Activated CD4-positive, alpha-beta T cell treated with anti-CD3 and anti-CD28 coated beads, Interleukin-2, Interleukin-6, amounts not matched to agents 100 ng/mL and 50 ng/mL, durations not matched to agents 16 hours and 8 hours (primary cell): Measurements from ENCODE around the gene C1orf159.

Source experiments
- DNase-seq: peaks from one replicate; pipeline ENCODE4 v3.0.0-alpha.2; 2020

Gene C1orf159

GRCh38 chr1:1049318-1050165 is 66.3 kb downstream of the C1orf159 start:
- DNase-seq, result no peak

GRCh38 chr1:1048765-1049164 is 67.1 kb downstream of the C1orf159 start:
- no peak for DNase-seq

GRCh38 chr1:1047963-1048362 is 67.9 kb downstream of the C1orf159 start:
- no peak for DNase-seq

- no peak for DNase-seq
Measured at GRCh38 chr1:1047407-1047806, 68.5 kb downstream of the C1orf159 start.

- DNase-seq, result no peak
Measured at GRCh38 chr1:1046767-1047166, 69.1 kb downstream of the C1orf159 start.

- no peak for DNase-seq
Measured at GRCh38 chr1:1046243-1046642, 69.6 kb downstream of the C1orf159 start.

- DNase-seq, result no peak
Measured at GRCh38 chr1:1045129-1045528, 70.8 kb downstream of the C1orf159 start.

GRCh38 chr1:1044455-1045078 is 71.3 kb downstream of the C1orf159 start:
- DNase-seq, result no peak

GRCh38 chr1:1043921-1044320 is 72.0 kb downstream of the C1orf159 start:
- no peak for DNase-seq

GRCh38 chr1:1043411-1043810 is 72.5 kb downstream of the C1orf159 start:
- DNase-seq, result no peak

- no peak for DNase-seq
Measured at GRCh38 chr1:1042835-1043234, 73.1 kb downstream of the C1orf159 start.

GRCh38 chr1:1041873-1042272 is 74.0 kb downstream of the C1orf159 start:
- DNase-seq, result no peak

- DNase-seq, result no peak
Measured at GRCh38 chr1:1041092-1041523, 74.8 kb downstream of the C1orf159 start.

GRCh38 chr1:1040004-1040991 is 75.6 kb downstream of the C1orf159 start:
- peak; percentile 90 for DNase-seq

- DNase-seq, result peak; percentile 68
Measured at GRCh38 chr1:1039145-1039910, 76.6 kb downstream of the C1orf159 start.

- no peak for DNase-seq
Measured at GRCh38 chr1:1038694-1039093, 77.2 kb downstream of the C1orf159 start.

GRCh38 chr1:1037366-1038327 is 78.2 kb downstream of the C1orf159 start:
- DNase-seq, result no peak

- no peak for DNase-seq
Measured at GRCh38 chr1:1035291-1035943, 80.5 kb downstream of the C1orf159 start.

- no peak for DNase-seq
Measured at GRCh38 chr1:1034439-1034781, 81.5 kb downstream of the C1orf159 start.

- DNase-seq, result no peak
Measured at GRCh38 chr1:1033731-1034438, 82.0 kb downstream of the C1orf159 start.
